ENCODE measurements around the gene RANBP17.
A peak's percentile ranks its signal among the peaks of the same experiment; 100 is the strongest.
"Not testable (repeated sequence)": the region's sequence is repeated elsewhere in the genome, so short reads cannot be mapped to it uniquely, and the experiment has no call there.

Gene RANBP17

GRCh38 chr5:170861917-170862766 lies at the start of gene RANBP17:
TSS of gene RANBP17 (plus strand) at chr5:170862018.
- Mint-ChIP-seq H3K36me3 (ENCODE audit: low read depth) (peaks cover 7% of the 10 kb centered on the region), H3K9me3 (peaks cover 24% of the 10 kb centered on the region), H3K4me3 (no peak within 1 kb of the TSS), H3K27ac (no peak within 1 kb of the TSS), H3K27me3 (ENCODE audit: low read depth) (peaks cover 34% of the 10 kb centered on the region), H3K4me1 (ENCODE audit: low read depth) (peaks cover 2% of the 10 kb centered on the region)

- no peaks in the 10 kb centered on the region for H3K4me1 Mint-ChIP-seq (ENCODE audit: low read depth)
- H3K36me3 Mint-ChIP-seq (ENCODE audit: low read depth) = no peaks in the 10 kb centered on the region
- H3K4me3 Mint-ChIP-seq = no peak overlapping the region
- no peaks in the 10 kb centered on the region for H3K27me3 Mint-ChIP-seq (ENCODE audit: low read depth)
- H3K27ac Mint-ChIP-seq = no peak overlapping the region
- no peaks in the 10 kb centered on the region for H3K9me3 Mint-ChIP-seq
These were observed 48.6 kb upstream of the RANBP17 start for GRCh38 chr5:170813231-170813630.

- Mint-ChIP-seq H3K4me3 (no peak overlapping the region), H3K9me3 (no peaks in the 10 kb centered on the region), H3K27me3 (ENCODE audit: low read depth) (no peaks in the 10 kb centered on the region), H3K27ac (no peak overlapping the region), H3K4me1 (ENCODE audit: low read depth) (no peaks in the 10 kb centered on the region), H3K36me3 (ENCODE audit: low read depth) (no peaks in the 10 kb centered on the region)
These were observed 44.6 kb upstream of the RANBP17 start for GRCh38 chr5:170817195-170817594.

GRCh38 chr5:170818232-170818631 lies 43.6 kb upstream of the RANBP17 start:
- no peak overlapping the region for H3K27ac Mint-ChIP-seq
- H3K36me3 Mint-ChIP-seq (ENCODE audit: low read depth) = no peaks in the 10 kb centered on the region
- no peaks in the 10 kb centered on the region for H3K9me3 Mint-ChIP-seq
- H3K27me3 Mint-ChIP-seq (ENCODE audit: low read depth) = no peaks in the 10 kb centered on the region
- H3K4me3 Mint-ChIP-seq = no peak overlapping the region
- H3K4me1 Mint-ChIP-seq (ENCODE audit: low read depth) = no peaks in the 10 kb centered on the region

GRCh38 chr5:170819824-170820223 lies 42.0 kb upstream of the RANBP17 start:
- H3K27ac Mint-ChIP-seq = no peak overlapping the region
- H3K27me3 Mint-ChIP-seq (ENCODE audit: low read depth) = no peaks in the 10 kb centered on the region
- no peaks in the 10 kb centered on the region for H3K9me3 Mint-ChIP-seq
- H3K4me1 Mint-ChIP-seq (ENCODE audit: low read depth) = no peaks in the 10 kb centered on the region
- H3K36me3 Mint-ChIP-seq (ENCODE audit: low read depth) = no peaks in the 10 kb centered on the region
- H3K4me3 Mint-ChIP-seq = no peak overlapping the region

- H3K4me3 Mint-ChIP-seq = no peak overlapping the region
- no peaks in the 10 kb centered on the region for H3K27me3 Mint-ChIP-seq (ENCODE audit: low read depth)
- H3K36me3 Mint-ChIP-seq (ENCODE audit: low read depth) = no peaks in the 10 kb centered on the region
- no peaks in the 10 kb centered on the region for H3K4me1 Mint-ChIP-seq (ENCODE audit: low read depth)
- H3K9me3 Mint-ChIP-seq = no peaks in the 10 kb centered on the region
- no peak overlapping the region for H3K27ac Mint-ChIP-seq
These were observed 40.5 kb upstream of the RANBP17 start for GRCh38 chr5:170821257-170821800.

- no peak overlapping the region for H3K4me3 Mint-ChIP-seq
- no peak overlapping the region for H3K27ac Mint-ChIP-seq
- H3K36me3 Mint-ChIP-seq (ENCODE audit: low read depth) = no peaks in the 10 kb centered on the region
- H3K4me1 Mint-ChIP-seq (ENCODE audit: low read depth) = no peaks in the 10 kb centered on the region
- no peaks in the 10 kb centered on the region for H3K9me3 Mint-ChIP-seq
- no peaks in the 10 kb centered on the region for H3K27me3 Mint-ChIP-seq (ENCODE audit: low read depth)
These were observed 35.7 kb upstream of the RANBP17 start for GRCh38 chr5:170826117-170826516.

- Mint-ChIP-seq H3K36me3 (ENCODE audit: low read depth) (no peaks in the 10 kb centered on the region), H3K4me3 (no peak overlapping the region), H3K4me1 (ENCODE audit: low read depth) (no peaks in the 10 kb centered on the region), H3K27me3 (ENCODE audit: low read depth) (no peaks in the 10 kb centered on the region), H3K9me3 (no peaks in the 10 kb centered on the region), H3K27ac (no peak overlapping the region)
These were observed 29.6 kb upstream of the RANBP17 start for GRCh38 chr5:170832241-170832640.

- peak overlapping the region; percentile 16 for H3K27ac Mint-ChIP-seq
- not testable (repeated sequence) for H3K27me3 Mint-ChIP-seq (ENCODE audit: low read depth); H3K4me1 Mint-ChIP-seq (ENCODE audit: low read depth); H3K9me3 Mint-ChIP-seq; H3K4me3 Mint-ChIP-seq; H3K36me3 Mint-ChIP-seq (ENCODE audit: low read depth)
These were observed 27.8 kb upstream of the RANBP17 start for GRCh38 chr5:170833981-170834380.

- no peaks in the 10 kb centered on the region for H3K27me3 Mint-ChIP-seq (ENCODE audit: low read depth)
- no peak overlapping the region for H3K27ac Mint-ChIP-seq
- no peaks in the 10 kb centered on the region for H3K4me1 Mint-ChIP-seq (ENCODE audit: low read depth)
- H3K36me3 Mint-ChIP-seq (ENCODE audit: low read depth) = no peaks in the 10 kb centered on the region
- H3K9me3 Mint-ChIP-seq = no peaks in the 10 kb centered on the region
- no peak overlapping the region for H3K4me3 Mint-ChIP-seq
These were observed 25.6 kb upstream of the RANBP17 start for GRCh38 chr5:170836226-170836625.

GRCh38 chr5:170843870-170844269 lies 17.9 kb upstream of the RANBP17 start:
- no peaks in the 10 kb centered on the region for H3K9me3 Mint-ChIP-seq
- H3K36me3 Mint-ChIP-seq (ENCODE audit: low read depth) = no peaks in the 10 kb centered on the region
- no peaks in the 10 kb centered on the region for H3K27me3 Mint-ChIP-seq (ENCODE audit: low read depth)
- no peak overlapping the region for H3K27ac Mint-ChIP-seq
- no peaks in the 10 kb centered on the region for H3K4me1 Mint-ChIP-seq (ENCODE audit: low read depth)
- H3K4me3 Mint-ChIP-seq = no peak overlapping the region

GRCh38 chr5:170844651-170845050 lies 17.2 kb upstream of the RANBP17 start:
- no peaks in the 10 kb centered on the region for H3K27me3 Mint-ChIP-seq (ENCODE audit: low read depth)
- no peak overlapping the region for H3K27ac Mint-ChIP-seq
- no peaks in the 10 kb centered on the region for H3K4me1 Mint-ChIP-seq (ENCODE audit: low read depth)
- no peak overlapping the region for H3K4me3 Mint-ChIP-seq
- H3K36me3 Mint-ChIP-seq (ENCODE audit: low read depth) = no peaks in the 10 kb centered on the region
- H3K9me3 Mint-ChIP-seq = no peaks in the 10 kb centered on the region

GRCh38 chr5:170846416-170846815 lies 15.4 kb upstream of the RANBP17 start:
- Mint-ChIP-seq H3K9me3 (no peaks in the 10 kb centered on the region), H3K27me3 (ENCODE audit: low read depth) (no peaks in the 10 kb centered on the region)

GRCh38 chr5:170846846-170847245 lies 15.0 kb upstream of the RANBP17 start:
- Mint-ChIP-seq H3K27ac (no peak overlapping the region), H3K4me1 (ENCODE audit: low read depth) (no peaks in the 10 kb centered on the region), H3K27me3 (ENCODE audit: low read depth) (no peaks in the 10 kb centered on the region), H3K36me3 (ENCODE audit: low read depth) (no peaks in the 10 kb centered on the region), H3K9me3 (no peaks in the 10 kb centered on the region), H3K4me3 (no peak overlapping the region)

More at GRCh38 chr5:170846416-170846815, 15.4 kb upstream of the RANBP17 start:
- Mint-ChIP-seq H3K4me3 (no peak overlapping the region), H3K27ac (no peak overlapping the region), H3K36me3 (ENCODE audit: low read depth) (no peaks in the 10 kb centered on the region), H3K4me1 (ENCODE audit: low read depth) (no peaks in the 10 kb centered on the region)

GRCh38 chr5:170848033-170848432 lies 13.8 kb upstream of the RANBP17 start:
- Mint-ChIP-seq H3K27me3 (ENCODE audit: low read depth) (no peaks in the 10 kb centered on the region), H3K4me3 (no peak overlapping the region), H3K36me3 (ENCODE audit: low read depth) (no peaks in the 10 kb centered on the region), H3K9me3 (no peaks in the 10 kb centered on the region), H3K4me1 (ENCODE audit: low read depth) (no peaks in the 10 kb centered on the region), H3K27ac (no peak overlapping the region)

All from T-helper 1 cell treated with Interleukin-12 subunit alpha and Interleukin-12 subunit beta and Interleukin-4 antibody, amounts not matched to agents 30 μg/mL and 1 μg/mL, for 36 hours (primary cell).